Measurements from ENCODE around the gene CHD5. TPM values are rescaled to one million over a fixed set of nuclear protein-coding genes. Genes with fewer than 3 reads are reported as not detected.

Gene CHD5
- total RNA-seq, 1 experiment from 2014 or later = 62.9 TPM

GRCh38 chr1:6091823-6092109, 88.4 kb downstream of the CHD5 start:
- ChIA-PET POLR2A (no interaction called here), CTCF (no interaction called here)
- Histone ChIP-seq H3K4me1 (ENCODE audit: control insufficient read depth, insufficient read depth, low read length) (no peaks in the 10 kb centered on the region), H3K27ac (ENCODE audit: low read length) (no peak overlapping the region), H3K27me3 (ENCODE audit: control insufficient read depth, insufficient read depth, low read length) (no peaks in the 10 kb centered on the region), H3K4me3 (ENCODE audit: low read depth in 2 of 2, low read length in 2 of 2) (no peak overlapping the region), H3K9me3 (ENCODE audit: control insufficient read depth, insufficient read depth, low read depth, low read length) (no peaks in the 10 kb centered on the region), H3K36me3 (ENCODE audit: control insufficient read depth, insufficient read depth, low read length) (no peaks in the 10 kb centered on the region)
- no peak for ATAC-seq
- TF ChIP-seq TCF7L2 (IDR thresholded peaks at IDR 0.05; ENCODE audit: low read depth, low read length) (no peak), CTCF (IDR thresholded peaks at IDR 0.05) (no peak), POLR2AphosphoS5 (IDR thresholded peaks at IDR 0.05; ENCODE audit: low read depth, low read length) (no peak)
- TF ChIP-seq, protein P1, sequence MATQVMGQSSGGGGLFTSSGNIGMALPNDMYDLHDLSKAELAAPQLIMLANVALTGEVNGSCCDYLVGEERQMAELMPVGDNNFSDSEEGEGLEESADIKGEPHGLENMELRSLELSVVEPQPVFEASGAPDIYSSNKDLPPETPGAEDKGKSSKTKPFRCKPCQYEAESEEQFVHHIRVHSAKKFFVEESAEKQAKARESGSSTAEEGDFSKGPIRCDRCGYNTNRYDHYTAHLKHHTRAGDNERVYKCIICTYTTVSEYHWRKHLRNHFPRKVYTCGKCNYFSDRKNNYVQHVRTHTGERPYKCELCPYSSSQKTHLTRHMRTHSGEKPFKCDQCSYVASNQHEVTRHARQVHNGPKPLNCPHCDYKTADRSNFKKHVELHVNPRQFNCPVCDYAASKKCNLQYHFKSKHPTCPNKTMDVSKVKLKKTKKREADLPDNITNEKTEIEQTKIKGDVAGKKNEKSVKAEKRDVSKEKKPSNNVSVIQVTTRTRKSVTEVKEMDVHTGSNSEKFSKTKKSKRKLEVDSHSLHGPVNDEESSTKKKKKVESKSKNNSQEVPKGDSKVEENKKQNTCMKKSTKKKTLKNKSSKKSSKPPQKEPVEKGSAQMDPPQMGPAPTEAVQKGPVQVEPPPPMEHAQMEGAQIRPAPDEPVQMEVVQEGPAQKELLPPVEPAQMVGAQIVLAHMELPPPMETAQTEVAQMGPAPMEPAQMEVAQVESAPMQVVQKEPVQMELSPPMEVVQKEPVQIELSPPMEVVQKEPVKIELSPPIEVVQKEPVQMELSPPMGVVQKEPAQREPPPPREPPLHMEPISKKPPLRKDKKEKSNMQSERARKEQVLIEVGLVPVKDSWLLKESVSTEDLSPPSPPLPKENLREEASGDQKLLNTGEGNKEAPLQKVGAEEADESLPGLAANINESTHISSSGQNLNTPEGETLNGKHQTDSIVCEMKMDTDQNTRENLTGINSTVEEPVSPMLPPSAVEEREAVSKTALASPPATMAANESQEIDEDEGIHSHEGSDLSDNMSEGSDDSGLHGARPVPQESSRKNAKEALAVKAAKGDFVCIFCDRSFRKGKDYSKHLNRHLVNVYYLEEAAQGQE (IDR thresholded peaks at IDR 0.05; ENCODE audit: insufficient read depth in 1 of 2, low read depth in 2 of 2, low read length in 1 of 2) = no peak
- no TSS peak for BruUV-seq (replicated peaks)
- DNase-seq (ENCODE audit: low read depth, low spot score) = no peak
- intact Hi-C loops (cut with micrococcal nuclease; ENCODE audit: unreplicated experiment) (no loop called here), in situ Hi-C loops (cut with HindIII; ENCODE audit: low pct_unique_long_range_greater_than_20kb, low sequenced_read_pairs) (no loop called here)

- Histone ChIP-seq H3K9me3 (ENCODE audit: control insufficient read depth, insufficient read depth, low read depth, low read length) (no peaks in the 10 kb centered on the region), H3K4me3 (ENCODE audit: low read depth in 2 of 2, low read length in 2 of 2) (no peak overlapping the region), H3K27ac (ENCODE audit: low read length) (no peak overlapping the region), H3K27me3 (ENCODE audit: control insufficient read depth, insufficient read depth, low read length) (no peaks in the 10 kb centered on the region), H3K4me1 (ENCODE audit: control insufficient read depth, insufficient read depth, low read length) (no peaks in the 10 kb centered on the region), H3K36me3 (ENCODE audit: control insufficient read depth, insufficient read depth, low read length) (no peaks in the 10 kb centered on the region)
- in situ Hi-C loops (cut with HindIII; ENCODE audit: low pct_unique_long_range_greater_than_20kb, low sequenced_read_pairs) (no loop called here), intact Hi-C loops (cut with micrococcal nuclease; ENCODE audit: unreplicated experiment) (no loop called here)
- ChIA-PET CTCF (no interaction called here), POLR2A (no interaction called here)
- no peak for DNase-seq (ENCODE audit: low read depth, low spot score)
- no peak for ATAC-seq
- TF ChIP-seq, protein P1 (IDR thresholded peaks at IDR 0.05; ENCODE audit: insufficient read depth in 1 of 2, low read depth in 2 of 2, low read length in 1 of 2) = no peak
- TF ChIP-seq POLR2AphosphoS5 (IDR thresholded peaks at IDR 0.05; ENCODE audit: low read depth, low read length) (no peak), TCF7L2 (IDR thresholded peaks at IDR 0.05; ENCODE audit: low read depth, low read length) (no peak), SIN3A (IDR thresholded peaks at IDR 0.05; ENCODE audit: borderline replicate concordance, insufficient read depth, low read depth, low read length) (no peak), CTCF (IDR thresholded peaks at IDR 0.05) (no peak)
- no TSS peak for BruUV-seq (replicated peaks)
Measured at GRCh38 chr1:6090996-6091822, 88.9 kb downstream of the CHD5 start.
